Epithelial cell of prostate (primary cell): Measurements from ENCODE around the gene SOBP.
"Not testable (repeated sequence)": the region's sequence is repeated elsewhere in the genome, so short reads cannot be mapped to it uniquely, and the experiment has no call there.

Experiments
- DNase-seq: peaks from one replicate; pipeline ENCODE4 v3.0.0-alpha.2; 2011; ENCODE audit warnings: low read depth, low spot score
- H3K27ac ChIP-seq: fragments of 450-650 bp; 2 replicates; pipeline ENCODE4 v1.5.1; 2017; ENCODE audit warnings: mild to moderate bottlenecking

Gene SOBP

DNA sequence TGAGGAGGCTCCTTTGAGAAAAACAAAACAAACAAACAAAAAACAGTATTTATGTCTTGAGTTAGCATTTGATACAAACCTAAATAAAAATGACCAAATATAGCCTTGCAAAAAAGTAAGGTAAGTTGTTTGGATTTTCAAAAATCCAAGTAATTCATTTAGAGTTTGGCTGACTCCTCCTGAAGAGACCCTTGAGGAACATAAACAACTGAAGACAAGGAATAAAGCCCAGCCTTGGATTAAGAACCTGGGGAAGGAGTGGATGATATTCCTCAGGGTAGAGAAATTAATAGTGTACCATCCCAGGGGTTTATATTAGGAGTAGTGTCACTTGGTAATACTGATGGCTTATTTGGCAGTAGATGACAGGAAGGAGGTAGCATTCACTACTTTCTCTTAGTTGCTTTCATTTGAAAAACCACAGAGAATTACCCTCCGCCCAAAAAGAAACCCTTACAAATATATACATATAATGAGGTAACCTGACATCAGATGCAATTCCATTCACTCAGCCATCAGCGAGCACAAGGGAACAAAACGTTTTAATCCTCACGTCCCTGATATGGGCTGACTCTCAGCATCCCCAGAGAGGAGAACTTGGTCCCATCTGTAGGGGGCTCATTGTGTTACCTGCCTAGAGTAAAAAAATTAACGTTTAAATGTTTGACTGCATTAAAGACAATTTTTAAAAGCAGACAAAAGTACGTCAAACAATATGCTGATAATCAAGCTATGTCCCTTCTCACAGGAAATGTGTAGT is 57.0 kb downstream of the SOBP start:
- no peak overlapping the region for H3K27ac ChIP-seq
- no peak for DNase-seq

DNA sequence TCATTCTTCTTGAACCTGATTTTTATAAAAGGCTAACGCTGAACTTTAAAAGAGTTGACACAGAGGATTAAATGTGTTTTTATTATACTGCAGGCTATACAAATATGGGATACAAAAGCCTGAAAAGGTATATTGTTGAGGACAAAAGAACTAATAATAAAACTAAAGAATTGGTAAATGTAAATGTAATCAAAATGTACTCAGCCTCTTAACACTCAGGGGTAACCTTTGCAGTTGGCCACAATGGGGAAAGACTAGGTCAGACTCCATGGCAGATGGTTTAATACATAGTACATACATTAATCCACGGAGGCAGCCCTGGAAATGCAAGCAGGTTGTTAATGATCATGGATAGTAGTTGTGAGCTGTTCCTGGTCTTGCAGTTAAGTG is 57.5 kb downstream of the SOBP start:
- H3K27ac ChIP-seq = no peak overlapping the region
- no peak for DNase-seq

DNA sequence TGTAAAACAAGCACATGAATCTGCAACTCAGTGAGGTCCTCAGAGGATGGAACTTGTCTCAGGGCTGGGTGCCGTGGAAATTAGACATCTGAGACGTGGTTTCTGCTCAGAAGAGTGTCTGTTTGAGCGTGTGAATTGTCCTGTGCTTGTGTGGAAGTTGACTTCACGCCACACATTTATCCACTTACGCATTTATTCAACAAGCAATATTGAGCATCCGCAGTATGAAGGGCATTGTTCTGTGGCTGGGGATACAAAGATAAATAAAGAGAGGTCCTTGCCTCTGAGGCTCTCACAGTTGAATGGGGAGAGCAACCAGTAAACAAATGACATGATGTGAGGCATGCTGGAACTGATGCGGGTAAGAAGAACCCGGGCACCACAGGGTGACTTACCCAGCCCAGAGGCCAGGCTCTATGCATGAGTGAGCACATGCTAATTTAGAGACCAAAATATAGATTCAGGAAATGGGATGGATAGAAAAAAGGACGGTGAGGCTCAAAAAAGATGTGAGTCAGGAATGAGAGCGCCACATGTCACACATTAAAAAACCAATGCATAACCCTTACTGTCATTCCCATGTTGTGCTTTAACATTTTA is 60.4 kb downstream of the SOBP start:
- no peak for DNase-seq
- no peak overlapping the region for H3K27ac ChIP-seq

DNA sequence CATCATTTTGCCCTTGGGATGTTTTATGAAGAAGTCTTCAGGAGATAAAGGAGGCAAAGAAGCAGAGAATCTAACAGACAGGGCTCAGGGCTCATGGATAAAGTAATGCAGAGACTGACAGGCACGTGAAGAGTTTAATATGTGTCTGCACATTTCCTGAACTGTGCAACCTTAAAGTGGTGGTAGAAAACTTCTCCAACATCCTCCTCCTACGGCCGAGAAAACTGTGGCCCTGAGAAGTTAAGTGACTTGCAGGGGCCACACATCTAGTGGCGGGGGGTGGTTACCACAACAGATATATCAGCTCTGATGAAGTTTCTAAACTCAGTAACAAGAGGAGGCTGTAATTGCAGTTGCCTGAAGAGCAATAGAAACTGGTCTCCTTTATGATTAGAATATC is 61.0 kb downstream of the SOBP start:
- no peak overlapping the region for H3K27ac ChIP-seq
- DNase-seq = no peak

DNA sequence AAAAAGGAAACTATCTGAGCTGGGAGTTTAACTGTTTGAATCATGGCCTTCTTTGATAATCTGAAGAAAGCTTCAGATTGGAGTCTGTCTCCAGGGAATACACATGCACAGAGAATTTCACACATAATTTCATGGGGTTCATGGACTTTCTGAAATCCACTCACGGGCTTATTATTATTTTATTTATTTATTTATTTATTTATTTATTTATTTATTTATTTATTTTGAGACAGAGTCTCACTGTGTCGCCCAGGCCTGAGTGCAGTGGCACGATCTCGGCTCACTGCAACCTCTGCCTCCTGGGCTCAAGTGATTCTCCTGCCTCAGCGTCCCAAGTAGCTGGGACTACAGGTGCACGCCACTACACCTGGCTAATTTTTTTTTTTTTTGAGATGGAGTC is 63.2 kb downstream of the SOBP start:
- H3K27ac ChIP-seq, DNase-seq: not testable (repeated sequence)

DNA sequence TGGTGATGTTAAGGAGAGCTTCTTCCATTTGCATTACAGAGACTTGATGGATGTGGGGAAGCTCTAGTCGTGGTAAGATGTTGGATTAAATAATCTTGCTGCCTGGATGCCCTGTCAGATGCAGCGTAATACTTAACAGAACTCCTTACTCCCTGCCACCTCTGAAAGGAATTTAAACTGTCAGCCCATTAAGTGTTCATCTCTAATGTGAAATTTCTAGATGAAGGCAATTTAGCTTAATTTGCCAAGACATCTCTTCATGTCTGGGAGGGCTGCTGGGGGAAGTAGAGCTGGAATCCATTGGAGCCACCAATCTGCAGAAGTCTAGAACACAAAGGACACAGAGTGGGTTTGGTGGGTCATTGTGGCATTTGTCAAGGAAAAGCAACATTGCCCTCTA is 64.4 kb downstream of the SOBP start:
- H3K27ac ChIP-seq = no peak overlapping the region
- DNase-seq = no peak

DNA sequence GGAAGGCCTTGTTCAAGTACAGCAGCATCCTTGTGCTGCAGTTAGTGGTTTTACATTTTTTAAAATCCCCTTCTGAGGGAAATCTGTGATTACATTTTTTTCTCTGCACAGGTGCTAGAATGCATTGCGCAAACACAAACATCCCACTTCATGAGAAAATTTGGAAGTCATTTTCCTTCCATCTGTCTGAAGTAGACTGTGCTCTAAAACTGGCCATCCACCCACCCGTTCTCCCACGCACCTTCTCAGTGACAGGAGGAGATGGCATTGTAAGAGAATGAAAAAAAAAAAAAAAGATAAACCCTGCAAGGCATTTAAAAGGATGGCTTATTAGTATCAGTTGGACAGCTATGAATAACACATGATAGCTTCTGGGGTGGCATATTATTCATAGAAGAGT is 65.0 kb downstream of the SOBP start:
- DNase-seq = no peak
- H3K27ac ChIP-seq = no peak overlapping the region

DNA sequence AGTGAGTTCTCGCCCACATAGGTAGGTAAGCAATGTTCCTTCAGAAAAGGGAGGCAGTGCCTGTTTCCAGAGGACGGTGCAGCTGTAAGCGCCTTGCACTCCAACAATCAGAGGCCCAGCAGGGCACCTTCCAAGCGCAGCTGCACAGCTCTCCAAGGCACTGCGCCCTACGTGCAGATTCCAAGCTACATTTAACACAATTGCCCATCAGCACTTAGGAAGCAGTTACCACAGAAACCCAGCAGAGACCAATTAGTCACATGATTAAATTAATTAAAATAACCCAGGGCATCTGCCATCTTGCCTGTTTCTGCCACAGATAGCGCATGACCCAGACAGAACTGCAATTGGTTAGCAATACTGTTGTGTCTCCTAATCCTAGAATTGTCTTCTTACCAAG is 65.5 kb downstream of the SOBP start:
- DNase-seq = no peak
- no peak overlapping the region for H3K27ac ChIP-seq

DNA sequence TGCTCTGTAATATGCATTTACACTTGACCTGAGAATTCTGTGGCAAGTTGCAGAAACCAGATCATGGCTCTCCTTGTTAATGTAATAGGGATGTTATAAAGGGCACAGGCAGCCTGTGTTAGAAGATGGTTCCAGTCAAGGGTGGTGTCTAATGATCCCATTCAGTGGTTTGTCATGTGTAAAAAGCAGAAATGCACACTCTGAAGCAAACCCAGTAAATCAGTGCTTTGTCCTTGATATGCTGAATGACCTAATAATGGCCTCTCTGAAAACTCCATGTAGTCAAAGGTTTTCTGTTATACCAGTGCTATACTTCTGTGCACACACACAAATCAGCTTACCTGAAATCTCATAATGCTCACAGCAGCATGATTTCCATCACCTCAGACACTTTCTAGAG is 66.2 kb downstream of the SOBP start:
- no peak for DNase-seq
- no peak overlapping the region for H3K27ac ChIP-seq

DNA sequence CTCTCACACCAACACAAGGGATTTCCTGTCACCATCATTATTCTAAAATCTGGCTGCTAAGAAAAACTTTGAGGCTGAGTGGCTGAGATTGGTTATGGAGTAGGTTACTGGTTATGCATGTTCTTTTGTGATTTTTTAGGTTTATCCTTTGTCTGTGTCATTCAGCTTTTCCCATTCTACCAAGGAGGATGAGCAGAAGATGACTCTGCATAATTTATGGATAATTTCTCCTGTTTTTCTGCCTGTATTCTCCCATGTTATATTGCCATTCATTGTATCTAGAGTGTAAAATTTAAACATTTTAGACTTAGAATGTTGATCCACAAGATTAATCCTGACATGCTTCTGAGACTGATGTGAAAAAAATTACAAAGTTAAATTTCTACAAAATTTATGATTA is 67.8 kb downstream of the SOBP start:
- H3K27ac ChIP-seq = no peak overlapping the region
- DNase-seq = no peak

DNA sequence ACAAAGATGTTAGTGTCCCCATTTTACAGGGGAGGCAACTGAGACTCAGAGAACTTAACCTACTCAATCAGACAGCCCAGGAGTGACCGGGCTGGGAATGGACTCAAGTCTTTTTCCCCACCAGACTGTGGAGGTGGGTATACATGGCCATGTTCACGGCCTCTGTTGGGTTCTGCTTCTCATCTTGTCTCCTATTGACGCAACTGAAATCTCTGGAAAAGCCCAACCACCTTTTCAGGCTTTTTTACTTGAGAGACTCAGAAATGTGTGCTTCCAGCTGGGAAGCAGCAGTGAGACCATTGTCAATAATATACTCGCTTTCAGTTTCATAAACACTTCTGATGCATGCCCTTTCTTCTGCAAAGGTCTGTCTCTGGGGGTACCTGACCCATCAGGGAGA is 70.7 kb downstream of the SOBP start:
- DNase-seq = no peak
- H3K27ac ChIP-seq = no peak overlapping the region

DNA sequence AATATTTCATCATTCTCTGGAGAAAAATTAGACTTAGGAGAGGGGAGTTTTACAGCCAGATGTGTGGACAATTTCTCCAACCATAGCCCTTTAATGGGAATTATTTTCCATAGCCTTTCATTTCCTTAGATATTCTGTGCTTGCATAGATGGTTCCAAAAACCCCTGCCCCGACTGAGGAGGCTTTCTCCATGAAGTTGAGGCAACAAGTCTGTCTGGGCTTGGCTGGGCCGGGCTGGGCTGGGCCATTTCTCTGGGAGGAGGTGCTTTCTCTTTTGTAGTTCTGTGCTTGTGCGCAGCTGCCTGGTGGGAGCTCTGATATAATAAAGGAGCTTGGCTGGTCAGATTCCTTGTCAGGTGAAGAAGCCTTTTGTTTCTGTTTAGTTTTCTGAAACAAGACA is 71.4 kb downstream of the SOBP start:
- DNase-seq = no peak
- H3K27ac ChIP-seq = no peak overlapping the region

DNA sequence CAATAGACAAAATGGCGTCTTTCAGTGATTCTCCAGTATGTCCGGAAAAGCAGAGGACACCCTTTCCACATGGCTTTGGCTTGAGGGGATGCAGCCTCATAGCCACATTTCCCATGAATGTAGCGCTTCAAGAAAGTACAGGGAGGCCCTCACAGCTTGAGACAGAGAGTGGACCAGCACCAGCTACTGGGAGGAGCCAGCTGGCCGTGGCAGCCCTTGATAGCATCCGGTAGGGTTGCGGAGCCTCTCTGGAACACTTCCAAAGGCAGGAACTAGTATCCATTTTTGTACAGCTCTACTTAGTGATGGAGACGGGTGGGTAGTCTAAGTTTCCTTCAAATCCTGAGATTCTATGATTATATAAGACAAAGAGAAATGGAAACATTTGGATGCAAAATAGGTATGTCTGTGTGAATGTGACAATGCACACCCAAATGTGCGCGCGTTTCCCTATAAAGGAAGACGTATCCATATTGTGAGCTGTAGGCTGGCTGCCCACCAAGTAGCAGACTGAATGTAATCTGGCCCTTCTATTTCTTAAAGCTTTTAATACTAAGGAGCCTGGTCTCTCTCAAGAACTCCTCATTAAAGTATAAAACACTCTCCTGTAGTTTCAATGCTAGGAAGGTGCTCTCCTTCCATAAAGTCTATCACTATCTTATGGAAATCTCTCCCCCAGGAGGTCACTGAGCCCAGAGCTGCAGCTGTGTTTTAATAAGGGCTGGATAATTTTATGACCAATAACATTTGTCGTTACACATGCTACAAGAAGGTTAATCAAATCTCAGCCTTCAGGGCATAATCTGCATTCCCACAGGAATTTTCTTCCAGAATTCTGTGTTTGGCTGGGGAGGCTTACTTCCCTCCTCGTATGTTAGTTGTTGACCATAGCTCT is 74.0 kb downstream of the SOBP start:
- no peak for DNase-seq

DNA sequence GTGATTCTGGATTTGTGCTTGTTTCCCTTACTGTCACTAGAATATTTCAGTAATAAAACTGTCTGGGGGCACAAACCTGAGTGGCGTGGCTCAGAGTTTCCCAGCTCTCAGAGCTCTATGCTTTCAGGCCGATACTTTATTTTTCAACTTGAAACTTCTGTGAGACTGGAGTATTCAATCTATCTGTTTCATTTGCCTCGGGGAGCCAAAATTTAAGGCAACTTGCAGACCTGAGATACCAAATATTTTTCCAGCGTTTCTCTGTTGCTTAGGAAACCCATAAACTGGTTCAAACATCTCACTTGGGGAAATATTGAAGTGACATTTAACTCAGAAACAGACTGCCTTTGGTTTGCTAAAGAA is 74.7 kb downstream of the SOBP start:
- no peak overlapping the region for H3K27ac ChIP-seq
- DNase-seq = no peak

More for the DNA sequence above, 74.0 kb downstream of the SOBP start:
- H3K27ac ChIP-seq = no peak overlapping the region

DNA sequence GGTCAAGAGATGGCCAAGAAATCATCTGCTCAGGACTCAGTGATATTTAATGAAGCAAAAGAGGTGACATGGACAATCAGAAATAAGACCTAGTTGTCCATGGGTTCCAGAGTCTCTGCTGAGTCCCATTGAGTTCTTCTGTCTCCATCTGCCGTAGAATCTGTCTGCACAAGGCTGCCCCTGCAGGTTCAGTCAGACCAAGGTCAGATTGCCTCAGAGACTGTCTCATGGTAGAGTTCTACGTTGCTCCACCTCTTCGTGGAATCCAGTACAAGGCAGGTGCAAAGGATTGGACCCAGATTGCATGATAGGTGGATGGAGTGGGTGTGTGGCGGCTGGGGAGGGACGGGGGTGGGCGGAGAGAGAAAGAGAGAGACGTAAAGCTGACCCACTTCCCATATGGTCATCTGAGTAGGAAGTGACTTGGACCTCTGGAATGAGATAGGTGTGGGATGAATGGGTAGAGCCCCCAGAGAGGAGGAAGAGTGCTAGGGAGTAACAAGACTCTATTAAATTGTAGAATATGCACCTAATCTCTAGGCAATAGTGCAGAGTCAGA is 75.3 kb downstream of the SOBP start:
- H3K27ac ChIP-seq = no peak overlapping the region
- no peak for DNase-seq

DNA sequence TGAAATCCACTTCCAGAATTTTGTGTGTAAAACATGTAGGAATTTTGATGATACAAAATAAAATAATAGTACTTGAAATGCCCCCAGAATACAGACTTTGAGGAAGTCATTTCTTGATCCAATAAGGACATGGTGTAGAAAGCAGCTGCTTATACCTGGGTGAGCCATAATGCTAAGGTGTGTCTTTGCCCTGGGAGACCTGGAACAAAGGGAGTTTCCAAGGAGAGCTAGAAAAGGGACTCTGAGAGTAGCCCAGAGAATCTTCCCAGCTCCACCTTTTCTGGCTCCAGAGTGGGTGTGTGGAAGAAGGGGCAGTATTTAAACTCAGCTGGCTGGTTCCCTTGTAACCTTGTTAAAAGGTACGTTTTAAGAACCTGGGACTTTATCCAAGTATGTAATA is 77.7 kb downstream of the SOBP start:
- DNase-seq = no peak
- no peak overlapping the region for H3K27ac ChIP-seq

DNA sequence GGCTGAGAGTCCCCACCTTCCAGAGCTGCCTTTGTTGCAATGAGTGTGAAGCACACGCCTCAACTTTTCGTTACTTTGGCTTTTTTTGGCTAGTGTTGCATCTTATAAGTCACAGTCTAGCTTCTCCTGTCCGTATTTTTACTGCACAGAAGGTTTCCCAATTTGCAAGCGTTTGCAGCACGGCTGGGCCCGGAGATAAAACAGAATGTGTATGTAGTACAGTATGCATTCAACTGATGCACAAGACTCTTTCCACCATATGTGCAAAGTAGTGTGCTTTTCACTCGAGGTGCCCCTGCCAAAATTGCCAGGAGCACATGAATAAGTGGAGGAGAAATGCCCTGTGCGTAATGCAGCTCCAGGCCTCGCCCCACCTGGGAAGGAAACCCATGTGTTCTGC is 79.6 kb downstream of the SOBP start:
- no peak for DNase-seq
- no peak overlapping the region for H3K27ac ChIP-seq

DNA sequence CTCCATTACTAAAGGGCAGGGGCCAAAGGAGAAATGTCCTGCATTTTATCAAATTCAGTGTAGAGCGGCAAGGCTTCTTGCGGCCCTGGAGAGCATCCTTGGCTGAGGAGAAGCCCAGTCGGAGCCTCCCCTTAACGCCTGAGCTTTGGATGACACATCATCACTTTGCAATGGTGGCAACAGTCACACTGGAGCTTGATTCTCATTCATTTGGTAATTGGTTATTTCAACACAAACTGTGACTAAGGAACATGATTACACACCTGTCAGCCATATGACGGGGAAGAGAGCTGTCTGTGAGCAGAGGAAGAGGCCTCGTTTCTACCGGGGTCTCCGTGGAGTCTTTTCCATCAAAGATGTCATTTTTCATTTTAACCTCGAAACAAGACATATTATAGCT is 81.4 kb downstream of the SOBP start:
- no peak for DNase-seq
- no peak overlapping the region for H3K27ac ChIP-seq

DNA sequence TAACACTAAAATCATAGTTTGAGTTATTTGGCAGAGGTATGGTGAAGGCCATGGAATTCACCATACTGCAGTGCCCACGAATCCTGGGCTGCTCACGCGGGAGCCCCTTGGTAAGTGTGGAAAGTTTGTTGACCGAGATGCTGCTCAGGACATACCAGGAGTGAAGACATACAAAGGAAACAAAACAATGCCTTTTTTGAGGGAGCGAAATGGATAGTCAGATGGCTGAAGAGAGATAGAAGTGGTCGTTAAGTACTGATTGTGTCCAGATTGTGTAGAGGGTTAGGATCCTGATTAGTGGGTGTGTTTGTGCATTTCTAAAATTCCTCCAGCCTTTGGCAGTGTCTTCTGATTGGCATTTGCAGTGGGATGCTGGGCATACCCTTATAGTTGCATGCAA is 83.0 kb downstream of the SOBP start:
- no peak for DNase-seq
- H3K27ac ChIP-seq = no peak overlapping the region

DNA sequence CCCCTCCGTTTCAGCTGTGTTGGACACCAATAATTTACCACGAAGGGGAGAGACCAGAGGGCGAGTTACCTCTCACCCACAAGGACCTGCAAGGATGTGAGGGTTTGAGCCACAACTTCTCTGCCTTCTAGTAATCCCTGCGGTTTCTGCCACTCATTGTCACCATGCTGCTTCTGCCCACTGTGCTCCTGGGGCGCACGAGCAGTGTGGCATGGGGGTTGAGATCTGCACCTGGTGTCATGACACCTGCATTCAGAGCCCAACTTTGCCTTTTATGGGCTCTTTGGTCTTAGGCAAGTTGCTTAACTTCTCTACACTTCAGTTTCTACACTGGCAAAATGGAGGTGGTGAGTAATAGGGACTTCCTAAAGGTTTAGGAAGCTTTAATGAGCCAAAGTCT is 84.9 kb downstream of the SOBP start:
- no peak for DNase-seq
- no peak overlapping the region for H3K27ac ChIP-seq

DNA sequence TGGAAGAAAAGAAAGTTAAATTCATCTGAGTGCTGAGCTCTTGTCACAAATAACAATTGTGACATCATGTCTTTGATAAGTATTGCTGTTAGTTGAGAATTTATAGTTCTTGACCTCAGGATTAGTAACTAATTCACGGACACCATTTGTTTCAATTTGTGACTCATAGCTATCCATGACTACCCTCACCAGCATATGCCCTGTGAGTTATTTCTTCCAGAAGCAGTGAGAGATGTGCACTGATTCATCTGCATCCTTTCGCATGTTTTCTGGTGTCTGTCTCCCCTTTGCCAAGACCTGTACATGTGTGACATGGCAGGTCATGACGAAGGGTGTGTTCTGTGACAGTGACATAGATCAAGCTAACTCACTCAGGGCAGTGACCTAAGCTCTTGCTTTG is 86.9 kb downstream of the SOBP start:
- no peak overlapping the region for H3K27ac ChIP-seq
- peak; percentile 75 for DNase-seq
